Body of pancreas (tissue), 4 donors: ENCODE data around the gene RFC5.

Experiments used
- POLR2A ChIP-seq, 3 donors: fragments of 450-650 bp; IDR thresholded peaks; one replicate each; pipeline ENCODE4 v1.6.1; 2016; ENCODE audit warnings: antibody characterized with exemption in 3 of 3, mild to moderate bottlenecking in 2 of 3
- TF ChIP-seq, protein P1 (sequence below), 7 experiments: fragments of 450-650 bp in 4 of 7; fragments of 200-600 bp in 3 of 7; sonication (generic) in 3 of 7; IDR thresholded peaks; one replicate each; pipeline ENCODE4 v1.5.1; 2016 to 2019; ENCODE audit warnings: antibody characterized with exemption in 7 of 7

DNA sequence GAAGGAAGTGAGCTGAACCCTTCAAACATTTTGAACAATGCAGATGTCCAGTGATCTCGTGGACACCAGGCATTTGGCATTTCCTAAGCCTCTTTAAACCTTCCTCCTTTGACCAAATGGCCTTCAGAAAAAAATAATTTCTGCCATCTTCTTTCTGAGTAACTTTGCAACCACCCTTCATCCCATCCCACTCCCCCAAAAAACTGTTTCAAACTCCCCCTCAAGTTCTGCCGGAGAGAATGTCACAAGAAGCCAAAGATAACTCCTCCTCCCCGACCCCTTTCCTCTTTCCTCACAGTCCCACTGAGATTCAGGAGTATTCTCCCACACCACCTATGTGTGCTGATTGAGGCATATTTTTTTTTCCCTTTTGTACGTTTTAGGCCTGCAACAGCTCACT, 49.5 kb upstream of the RFC5 start:
- TF ChIP-seq, protein P1, sequence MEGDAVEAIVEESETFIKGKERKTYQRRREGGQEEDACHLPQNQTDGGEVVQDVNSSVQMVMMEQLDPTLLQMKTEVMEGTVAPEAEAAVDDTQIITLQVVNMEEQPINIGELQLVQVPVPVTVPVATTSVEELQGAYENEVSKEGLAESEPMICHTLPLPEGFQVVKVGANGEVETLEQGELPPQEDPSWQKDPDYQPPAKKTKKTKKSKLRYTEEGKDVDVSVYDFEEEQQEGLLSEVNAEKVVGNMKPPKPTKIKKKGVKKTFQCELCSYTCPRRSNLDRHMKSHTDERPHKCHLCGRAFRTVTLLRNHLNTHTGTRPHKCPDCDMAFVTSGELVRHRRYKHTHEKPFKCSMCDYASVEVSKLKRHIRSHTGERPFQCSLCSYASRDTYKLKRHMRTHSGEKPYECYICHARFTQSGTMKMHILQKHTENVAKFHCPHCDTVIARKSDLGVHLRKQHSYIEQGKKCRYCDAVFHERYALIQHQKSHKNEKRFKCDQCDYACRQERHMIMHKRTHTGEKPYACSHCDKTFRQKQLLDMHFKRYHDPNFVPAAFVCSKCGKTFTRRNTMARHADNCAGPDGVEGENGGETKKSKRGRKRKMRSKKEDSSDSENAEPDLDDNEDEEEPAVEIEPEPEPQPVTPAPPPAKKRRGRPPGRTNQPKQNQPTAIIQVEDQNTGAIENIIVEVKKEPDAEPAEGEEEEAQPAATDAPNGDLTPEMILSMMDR (IDR thresholded peaks at IDR 0.05): no peak
- TF ChIP-seq POLR2A (IDR thresholded peaks at IDR 0.05): no peak
